GM19397 (cell line): Measurements from ENCODE around the gene SLC5A8.

ENCODE experiments used
- ATAC-seq: cut with Tn5 transposase; IDR thresholded peaks from one replicate; pipeline ENCODE4 v1.9.1; 2021; ENCODE audit warnings: mild to moderate bottlenecking, moderate library complexity; ENCODE audit not compliant: unreplicated experiment

Gene SLC5A8, protein sequence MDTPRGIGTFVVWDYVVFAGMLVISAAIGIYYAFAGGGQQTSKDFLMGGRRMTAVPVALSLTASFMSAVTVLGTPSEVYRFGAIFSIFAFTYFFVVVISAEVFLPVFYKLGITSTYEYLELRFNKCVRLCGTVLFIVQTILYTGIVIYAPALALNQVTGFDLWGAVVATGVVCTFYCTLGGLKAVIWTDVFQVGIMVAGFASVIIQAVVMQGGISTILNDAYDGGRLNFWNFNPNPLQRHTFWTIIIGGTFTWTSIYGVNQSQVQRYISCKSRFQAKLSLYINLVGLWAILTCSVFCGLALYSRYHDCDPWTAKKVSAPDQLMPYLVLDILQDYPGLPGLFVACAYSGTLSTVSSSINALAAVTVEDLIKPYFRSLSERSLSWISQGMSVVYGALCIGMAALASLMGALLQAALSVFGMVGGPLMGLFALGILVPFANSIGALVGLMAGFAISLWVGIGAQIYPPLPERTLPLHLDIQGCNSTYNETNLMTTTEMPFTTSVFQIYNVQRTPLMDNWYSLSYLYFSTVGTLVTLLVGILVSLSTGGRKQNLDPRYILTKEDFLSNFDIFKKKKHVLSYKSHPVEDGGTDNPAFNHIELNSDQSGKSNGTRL

GRCh38 chr12:101209319-101210302 is at the start of gene SLC5A8:
SLC5A8 (minus strand) TSS chr12:101210238; CDS start chr12:101209848, 390 bp downstream.
- ATAC-seq = no peak

DNA sequence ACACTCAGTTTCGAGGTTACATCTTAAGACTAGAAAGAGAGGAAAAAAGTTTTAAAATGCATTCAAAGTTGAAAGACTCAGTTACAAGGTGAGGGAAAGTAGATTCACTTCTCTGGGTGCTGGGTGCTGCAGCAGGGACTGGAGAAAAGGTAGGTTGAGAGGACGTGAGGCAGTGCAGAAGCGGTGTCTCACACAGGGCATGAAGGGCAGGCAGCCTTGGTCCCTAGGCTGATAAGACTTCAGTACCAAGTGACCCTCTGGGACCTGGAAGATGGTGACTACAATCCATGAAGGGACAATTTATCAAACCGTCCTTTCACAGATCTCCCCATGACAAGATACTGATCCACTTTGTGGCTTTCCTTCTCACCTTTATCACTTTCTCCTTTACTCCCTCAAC is 47.3 kb upstream of the SLC5A8 start:
- no peak for ATAC-seq

GRCh38 chr12:101256266-101256665 is 46.2 kb upstream of the SLC5A8 start:
- no peak for ATAC-seq

DNA sequence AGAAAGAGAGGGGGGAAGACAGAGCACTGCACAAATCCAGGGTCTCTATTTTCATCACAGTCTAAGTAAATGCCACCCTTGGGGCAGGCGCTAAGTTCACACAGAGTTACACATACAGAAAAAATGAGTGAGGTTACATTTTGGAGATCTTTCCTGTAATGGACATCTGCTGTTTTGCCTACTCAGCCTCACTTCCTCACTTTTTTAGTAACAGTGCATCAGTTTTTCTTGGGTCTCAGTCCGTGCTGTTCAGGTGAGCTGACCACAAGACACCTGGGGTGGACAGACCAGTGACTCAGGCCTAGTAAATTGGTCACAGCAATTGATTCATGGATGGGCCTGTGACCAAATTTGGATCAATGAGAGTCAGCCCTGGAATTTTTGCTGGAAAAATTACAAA is 33.6 kb upstream of the SLC5A8 start:
- ATAC-seq = no peak

- no peak for ATAC-seq
Measured at GRCh38 chr12:101243074-101243473, 33.0 kb upstream of the SLC5A8 start.

DNA sequence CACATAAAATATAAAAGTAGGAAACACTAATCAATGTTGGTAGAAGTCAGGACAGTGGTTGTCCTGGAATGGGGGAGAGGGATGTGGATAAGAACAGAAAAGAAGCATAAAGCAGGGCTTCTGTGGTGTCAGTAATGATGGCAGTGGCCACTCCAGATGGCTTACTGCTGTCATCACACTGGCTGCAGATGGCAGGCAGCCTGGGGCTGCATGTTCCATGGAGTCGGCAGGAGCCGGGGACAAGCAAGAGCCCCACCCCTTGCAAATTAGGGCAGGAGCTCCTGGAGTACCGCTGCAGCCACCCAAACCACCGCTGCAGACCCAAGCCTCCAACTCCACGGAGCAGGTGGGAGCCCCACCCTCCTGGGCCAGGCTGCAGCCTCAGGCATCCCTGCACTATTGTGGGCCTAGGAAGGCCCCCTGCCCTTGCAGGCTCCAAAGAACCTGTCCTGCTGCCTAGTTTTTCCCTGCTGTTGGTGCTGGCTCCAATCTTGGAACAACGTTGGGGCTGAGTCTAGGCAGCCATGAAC is 28.8 kb upstream of the SLC5A8 start:
- ATAC-seq = no peak

DNA sequence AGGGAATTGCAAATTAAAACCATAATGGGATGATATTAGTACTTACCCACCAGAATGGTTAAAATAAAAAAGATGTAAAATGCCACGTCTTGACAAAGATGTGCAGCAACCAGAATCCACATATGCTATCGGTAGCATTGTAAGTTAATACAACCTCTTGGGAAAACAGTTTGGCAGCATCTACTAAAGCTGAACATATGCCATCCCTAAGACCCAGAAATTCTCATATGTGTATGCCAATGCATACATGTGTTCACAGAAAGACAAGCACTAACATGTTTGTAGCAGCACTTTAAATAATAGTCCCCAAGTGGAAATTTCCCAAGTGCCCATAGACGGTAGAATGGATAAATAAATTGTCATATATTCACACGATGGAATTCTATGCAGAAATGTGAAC is 28.3 kb upstream of the SLC5A8 start:
- no peak for ATAC-seq

- no peak for ATAC-seq
Measured at GRCh38 chr12:101235686-101236085, 25.6 kb upstream of the SLC5A8 start.

GRCh38 chr12:101231636-101232035 is 21.6 kb upstream of the SLC5A8 start:
- ATAC-seq = no peak

DNA sequence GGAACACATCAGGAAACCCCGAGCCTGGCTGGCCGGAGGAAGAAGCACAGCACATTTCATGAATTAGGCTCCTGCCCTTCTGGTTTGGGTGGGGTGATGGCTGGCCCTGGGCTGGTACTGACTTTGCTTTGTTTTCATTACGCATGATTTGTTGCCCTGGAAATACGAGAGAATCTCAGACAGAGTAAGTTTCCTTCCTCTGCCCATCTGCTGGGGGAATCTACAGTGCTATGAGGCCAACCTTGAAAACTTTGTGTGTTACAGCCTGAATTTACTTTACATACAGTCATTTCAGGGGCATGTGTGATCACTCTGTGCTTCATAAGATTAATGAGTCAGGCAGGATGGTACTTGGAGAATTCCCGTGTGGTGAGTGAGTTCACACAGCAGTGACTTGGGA is 20.5 kb upstream of the SLC5A8 start:
- ATAC-seq = no peak

DNA sequence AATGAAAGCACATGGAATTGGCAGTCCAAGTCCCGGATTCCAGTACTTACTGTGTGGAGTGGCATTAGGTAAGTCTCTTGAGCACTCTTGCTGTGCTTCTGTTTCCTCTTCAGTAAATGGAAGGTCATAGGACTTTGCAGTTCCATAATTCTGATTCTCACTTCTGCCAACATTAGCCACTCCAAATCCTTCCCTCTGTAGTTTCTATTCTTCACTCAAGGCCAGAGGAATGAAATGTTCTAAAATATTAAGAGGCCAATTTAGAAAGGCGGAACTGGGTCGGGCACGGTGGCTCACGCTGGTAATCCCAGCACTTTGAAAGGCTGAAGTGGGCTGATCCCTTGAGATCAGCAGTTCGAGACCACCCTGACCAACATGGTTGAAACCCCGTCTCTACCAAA is 19.8 kb upstream of the SLC5A8 start:
- ATAC-seq = no peak

DNA sequence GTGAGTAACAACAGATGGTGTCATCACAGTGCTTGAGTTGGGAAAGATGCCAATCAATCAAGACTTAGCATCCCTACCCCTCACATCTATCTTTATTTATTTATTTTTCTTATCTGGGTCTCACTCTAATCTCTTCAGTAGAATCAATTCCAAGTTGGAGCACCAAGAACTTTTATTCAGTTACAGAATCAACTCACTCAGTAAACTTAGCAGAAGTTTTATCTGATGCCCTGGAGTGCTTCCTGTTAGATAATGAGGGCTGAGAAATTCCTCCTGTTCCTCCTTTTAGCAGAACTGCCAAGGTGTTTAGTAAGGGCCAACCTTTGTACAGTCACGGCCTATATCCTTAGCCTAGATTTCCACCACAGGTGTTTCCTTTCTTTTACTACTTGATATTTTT is 11.3 kb upstream of the SLC5A8 start:
- ATAC-seq = no peak

GRCh38 chr12:101216810-101217209 is 6.8 kb upstream of the SLC5A8 start:
- ATAC-seq = no peak

DNA sequence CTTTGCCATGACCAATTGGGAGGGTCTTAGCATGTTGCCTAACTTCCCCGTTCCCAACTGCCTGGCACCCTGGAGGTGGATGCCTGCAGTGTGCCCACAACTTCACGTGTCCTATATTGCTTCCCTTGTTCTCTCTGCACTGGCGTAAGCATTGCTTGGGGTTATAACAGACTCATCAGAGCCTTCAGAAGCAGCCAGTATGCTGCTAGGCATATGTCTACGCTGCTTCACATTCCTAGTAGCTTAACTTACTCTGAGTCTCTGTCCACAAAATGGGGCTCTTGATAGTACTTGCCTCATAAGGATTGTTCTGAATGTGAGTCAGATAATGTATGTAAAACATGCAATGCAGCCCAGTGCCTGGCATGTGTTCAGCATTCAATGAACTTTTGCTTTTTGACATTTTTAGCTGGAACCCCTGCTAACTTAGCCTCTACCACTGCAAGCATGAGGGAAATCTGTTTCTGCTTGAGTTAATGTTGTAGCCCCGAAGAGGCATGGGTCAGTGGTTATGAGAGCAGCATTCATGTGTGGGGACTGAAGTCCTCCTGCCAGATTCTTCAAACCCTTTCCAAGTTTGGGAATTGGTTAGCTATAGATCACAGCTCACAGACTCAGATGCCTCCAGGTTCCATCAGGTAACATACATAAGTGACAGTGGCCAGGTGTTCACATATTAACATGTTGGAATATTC is 2.8 kb downstream of the SLC5A8 start:
- ATAC-seq = no peak

DNA sequence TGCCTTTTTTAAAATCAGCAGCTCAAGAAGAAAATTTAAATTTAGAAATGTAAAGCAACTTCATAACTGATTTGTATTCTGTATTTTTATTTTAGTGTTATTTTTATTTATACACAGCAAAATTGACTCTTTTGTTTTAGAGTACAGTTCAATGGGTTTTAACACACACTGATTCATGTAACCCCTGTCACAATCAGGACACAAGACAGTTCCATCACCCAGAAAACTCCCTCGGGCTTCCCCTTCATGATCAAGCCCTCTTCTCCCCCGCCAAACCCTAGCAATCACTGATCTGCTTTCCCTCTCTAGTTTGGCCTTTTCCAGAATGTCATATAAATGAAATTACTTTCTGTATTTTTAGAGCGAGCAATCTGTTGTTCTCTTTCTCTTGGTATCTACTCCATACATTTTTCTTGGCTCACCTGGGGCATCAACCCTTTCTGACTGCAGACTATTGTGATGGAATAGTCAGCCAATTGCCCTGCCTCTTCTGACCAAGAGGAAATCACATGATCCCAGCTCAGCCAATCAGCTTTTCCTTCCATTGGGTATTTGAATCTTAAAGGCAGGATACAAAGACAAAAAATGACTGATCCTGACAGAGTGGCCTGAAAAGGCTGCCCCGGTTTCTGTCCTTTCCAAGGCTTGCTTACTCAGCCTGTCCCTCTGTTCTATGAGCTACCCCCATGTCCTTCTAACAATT is 5.3 kb downstream of the SLC5A8 start:
- ATAC-seq = no peak

DNA sequence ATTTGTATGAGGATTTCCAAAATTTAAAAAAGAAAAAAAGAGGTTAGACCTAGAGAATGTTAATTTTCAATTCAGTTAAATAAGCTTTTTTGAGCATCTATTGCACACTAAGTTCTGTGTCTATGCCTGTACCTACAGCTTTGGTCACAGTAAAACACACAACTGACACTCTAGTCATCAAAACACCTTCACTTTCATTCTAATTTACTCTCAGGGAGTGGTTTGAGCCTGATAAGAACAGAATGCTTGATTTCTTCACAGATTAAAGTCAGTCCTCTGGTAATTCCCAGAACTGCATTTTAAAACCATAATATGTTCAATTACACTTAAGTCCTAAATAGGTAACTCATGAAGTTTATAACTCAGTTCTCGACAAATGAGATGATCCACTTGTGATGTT is 9.2 kb downstream of the SLC5A8 start:
- ATAC-seq = no peak

GRCh38 chr12:101200145-101200544 is 9.9 kb downstream of the SLC5A8 start:
- ATAC-seq = no peak

GRCh38 chr12:101186291-101186690 is 23.7 kb downstream of the SLC5A8 start:
- no peak for ATAC-seq

GRCh38 chr12:101181776-101182175 is 28.3 kb downstream of the SLC5A8 start:
- no peak for ATAC-seq

DNA sequence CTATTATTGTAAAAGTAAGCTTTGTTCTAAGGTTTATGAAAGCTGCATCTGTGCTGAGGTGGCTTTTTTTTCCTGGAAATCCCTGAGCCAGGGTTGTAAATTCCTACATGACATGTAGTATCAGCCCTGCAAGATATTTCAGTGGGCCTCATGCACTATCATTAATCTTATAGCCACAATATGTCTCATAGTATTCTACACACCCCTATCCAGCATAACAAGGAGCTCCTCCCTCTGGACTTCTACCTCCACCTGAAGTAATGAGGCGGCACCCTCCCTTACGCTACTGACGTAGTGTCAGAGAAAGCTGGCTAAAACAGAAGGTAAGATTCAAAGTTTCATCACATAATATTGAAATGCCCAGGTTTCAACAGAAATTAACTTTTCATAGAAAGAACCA is 35.5 kb downstream of the SLC5A8 start:
- ATAC-seq = no peak
